ENCODE measurements around the gene ZBTB12. TPM values are rescaled to one million over a fixed set of nuclear protein-coding genes. Genes with fewer than 3 reads are reported as not detected.
A peak's percentile ranks its signal among the peaks of the same experiment; 100 is the strongest.

ZBTB12 gene
- total and polyA plus RNA-seq, 4 donors = 2.8 to 7.3 (median 5.2) TPM

DNA sequence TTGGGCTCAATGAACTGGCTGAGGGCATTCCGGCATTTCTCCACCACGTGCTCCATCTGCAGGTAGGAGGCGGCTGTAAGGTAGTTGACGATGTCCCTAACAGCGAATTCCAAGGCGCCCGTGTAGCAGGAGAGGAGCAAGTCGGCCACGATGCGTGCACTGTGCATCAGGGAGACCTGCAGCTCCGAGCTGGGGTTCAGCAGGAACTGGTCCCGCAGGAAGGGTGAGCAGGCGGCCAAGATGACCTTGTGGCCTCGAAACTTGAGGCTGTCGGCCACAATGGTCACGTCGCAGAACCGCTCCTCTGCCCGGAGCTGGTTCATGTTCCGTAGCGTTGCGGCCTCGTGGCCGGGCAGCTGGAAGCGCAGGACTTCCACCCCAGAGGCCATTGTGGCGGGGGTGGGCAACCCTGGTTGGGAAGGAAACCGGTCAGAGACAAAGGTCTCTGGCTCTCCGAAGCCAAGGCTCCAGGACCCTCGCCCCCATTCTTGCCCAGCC lies 920 bp downstream of the ZBTB12 start:
- H3K27ac ChIP-seq (ENCODE audit: low read depth in 1 of 2, low read length in 1 of 2) = peak overlapping the region in 1 of 2 donors; percentile 12
- peaks cover 0 to 42% (median 9%) of the 10 kb centered on the region in 5 donors for H3K4me1 ChIP-seq (ENCODE audit: control insufficient read depth in 5 of 5, insufficient read depth in 5 of 5, low read length in 5 of 5)
- no peaks in the 10 kb centered on the region for H3K36me3 ChIP-seq (ENCODE audit: control insufficient read depth in 4 of 4, insufficient read depth in 4 of 4, low read length in 4 of 4)
- H3K4me3 ChIP-seq = no peak overlapping the region
- DNase-seq (peak in 2 of 3 donors; percentile 24 to 31), ATAC-seq (ENCODE audit: insufficient read depth, low FRiP score) (no peak)
- no peaks in the 10 kb centered on the region for H3K9me3 ChIP-seq (ENCODE audit: control insufficient read depth in 4 of 4, insufficient read depth in 3 of 4, low read length in 3 of 4)
- 33 to 63% methylated on average over 29 of the region's 29 CpGs for WGBS, 2 donors
- no peak for TF ChIP-seq CTCF (IDR thresholded peaks at IDR 0.05; ENCODE audit: control extremely low read depth, extremely low read depth)
- H3K9ac ChIP-seq (ENCODE audit: insufficient read depth in 1 of 2, low read length in 2 of 2) = no peak overlapping the region
- peaks cover 0 to 3% (median 3%) of the 10 kb centered on the region in 3 donors for H3K27me3 ChIP-seq (ENCODE audit: control insufficient read depth in 3 of 3, insufficient read depth in 3 of 3, low read length in 2 of 3)

- WGBS, 2 donors = 75 to 82% methylated on average over 41 to 49 of the region's 49 CpGs
- Histone ChIP-seq H3K9me3 (ENCODE audit: control insufficient read depth in 4 of 4, insufficient read depth in 3 of 4, low read length in 3 of 4) (no peaks in the 10 kb centered on the region), H3K27ac (ENCODE audit: low read depth in 1 of 2, low read length in 1 of 2) (no peak overlapping the region), H3K4me3 (no peak overlapping the region), H3K9ac (ENCODE audit: insufficient read depth in 1 of 2, low read length in 2 of 2) (no peak overlapping the region), H3K27me3 (ENCODE audit: control insufficient read depth in 3 of 3, insufficient read depth in 3 of 3, low read length in 2 of 3) (no peaks in the 10 kb centered on the region), H3K4me1 (ENCODE audit: control insufficient read depth in 5 of 5, insufficient read depth in 5 of 5, low read length in 5 of 5) (peaks cover 0 to 42% (median 9%) of the 10 kb centered on the region in 5 donors), H3K36me3 (ENCODE audit: control insufficient read depth in 4 of 4, insufficient read depth in 4 of 4, low read length in 4 of 4) (peaks cover 0 to 6% (median 2%) of the 10 kb centered on the region in 4 donors)
- TF ChIP-seq CTCF (IDR thresholded peaks at IDR 0.05; ENCODE audit: control extremely low read depth, extremely low read depth) = no peak
- no peak for ATAC-seq (ENCODE audit: insufficient read depth, low FRiP score)
- no peak for DNase-seq
Measured at GRCh38 chr6:31899882-31900722, 1.8 kb downstream of the ZBTB12 start.

DNA sequence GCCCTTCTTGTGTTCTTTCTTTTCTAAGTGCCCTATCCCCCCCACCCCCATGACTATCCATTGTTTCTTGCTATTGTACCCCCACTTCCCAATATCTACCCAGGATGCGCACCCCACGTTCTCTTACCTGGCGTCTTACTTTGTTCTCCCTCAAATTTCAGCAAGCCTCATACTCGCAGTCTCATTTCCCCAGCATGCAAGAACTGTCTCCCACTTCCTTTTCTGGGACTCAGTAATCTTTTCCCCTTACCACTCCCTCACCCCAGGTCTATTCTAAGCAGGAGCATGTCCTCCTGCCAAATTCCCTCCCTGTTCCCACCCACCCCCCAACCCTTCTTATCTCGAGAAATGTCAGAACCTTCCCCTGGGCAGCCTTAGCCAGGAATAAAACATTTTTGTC lies 2.7 kb downstream of the ZBTB12 start:
- Histone ChIP-seq H3K9me3 (ENCODE audit: control insufficient read depth in 4 of 4, insufficient read depth in 3 of 4, low read length in 3 of 4) (no peaks in the 10 kb centered on the region), H3K36me3 (ENCODE audit: control insufficient read depth in 4 of 4, insufficient read depth in 4 of 4, low read length in 4 of 4) (peaks cover 0 to 8% (median 7%) of the 10 kb centered on the region in 4 donors), H3K4me1 (ENCODE audit: control insufficient read depth in 5 of 5, insufficient read depth in 5 of 5, low read length in 5 of 5) (peaks cover 0 to 42% (median 9%) of the 10 kb centered on the region in 5 donors), H3K27ac (ENCODE audit: low read depth in 1 of 2, low read length in 1 of 2) (no peak overlapping the region), H3K9ac (ENCODE audit: insufficient read depth in 1 of 2, low read length in 2 of 2) (no peak overlapping the region), H3K4me3 (no peak overlapping the region), H3K27me3 (ENCODE audit: control insufficient read depth in 3 of 3, insufficient read depth in 3 of 3, low read length in 2 of 3) (no peaks in the 10 kb centered on the region)
- ATAC-seq (ENCODE audit: insufficient read depth, low FRiP score) (no peak), DNase-seq (no peak)
- WGBS, 2 donors = 28 to 61% methylated on average over 5 of the region's 5 CpGs
- TF ChIP-seq CTCF (IDR thresholded peaks at IDR 0.05; ENCODE audit: control extremely low read depth, extremely low read depth) = no peak

All from lung (tissue), 12 donors.